Measurements from ENCODE around the gene PHACTR3.

GRCh38 chr20:59661153-59661552, 56.8 kb downstream of the PHACTR3 start:
- TF ChIP-seq CTCF (conservative IDR thresholded peaks at IDR 0.05; ENCODE audit: low read depth, low read length) (no peak), EZH2 (IDR thresholded peaks at IDR 0.05; ENCODE audit: low read length, unreplicated experiment) (no peak), EZH2phosphoT487 (IDR thresholded peaks at IDR 0.05; ENCODE audit: borderline replicate concordance, low read length) (no peak)
